HG03095 (cell line): ENCODE data around the gene TFDP1.

Experiments
- ATAC-seq: cut with Tn5 transposase; IDR thresholded peaks from one replicate; pipeline ENCODE4 v1.9.1; 2021; ENCODE audit warnings: moderate library complexity; ENCODE audit not compliant: unreplicated experiment

TFDP1 gene

GRCh38 chr13:113584205-113584869 lies at the start of gene TFDP1:
TSS of gene TFDP1 (plus strand) at chr13:113584753. CDS start at chr13:113585838, 1,085 bp downstream.
- ATAC-seq: peak; percentile 84

- ATAC-seq: no peak
Measured at GRCh38 chr13:113535381-113535781, 49.2 kb upstream of the TFDP1 start.

GRCh38 chr13:113536461-113537110 lies 48.0 kb upstream of the TFDP1 start:
- no peak for ATAC-seq

GRCh38 chr13:113537205-113537604 lies 47.3 kb upstream of the TFDP1 start:
- ATAC-seq: no peak

- no peak for ATAC-seq
Measured at GRCh38 chr13:113537909-113538688, 46.5 kb upstream of the TFDP1 start.

- ATAC-seq: no peak
Measured at GRCh38 chr13:113538689-113539058, 45.9 kb upstream of the TFDP1 start.

- ATAC-seq: no peak
Measured at GRCh38 chr13:113539176-113539575, 45.4 kb upstream of the TFDP1 start.

- ATAC-seq: no peak
Measured at GRCh38 chr13:113539822-113540221, 44.7 kb upstream of the TFDP1 start.

- ATAC-seq: no peak
Measured at GRCh38 chr13:113540523-113540922, 44.0 kb upstream of the TFDP1 start.

- ATAC-seq: no peak
Measured at GRCh38 chr13:113542751-113543424, 41.7 kb upstream of the TFDP1 start.

GRCh38 chr13:113544071-113544891 lies 40.3 kb upstream of the TFDP1 start:
- no peak for ATAC-seq

GRCh38 chr13:113544896-113545295 lies 39.7 kb upstream of the TFDP1 start:
- ATAC-seq: no peak

GRCh38 chr13:113545455-113545930 lies 39.1 kb upstream of the TFDP1 start:
- no peak for ATAC-seq

GRCh38 chr13:113545931-113546516 lies 38.5 kb upstream of the TFDP1 start:
- ATAC-seq: no peak

GRCh38 chr13:113546571-113547237 lies 37.8 kb upstream of the TFDP1 start:
- ATAC-seq: no peak

- ATAC-seq: no peak
Measured at GRCh38 chr13:113547238-113547971, 37.1 kb upstream of the TFDP1 start.

- ATAC-seq: no peak
Measured at GRCh38 chr13:113548171-113548641, 36.3 kb upstream of the TFDP1 start.

- no peak for ATAC-seq
Measured at GRCh38 chr13:113548778-113549621, 35.6 kb upstream of the TFDP1 start.
